ENCODE measurements around the gene LAMA2. TPM values are rescaled to one million over a fixed set of nuclear protein-coding genes. Genes with fewer than 3 reads are reported as not detected.

LAMA2 gene
- total RNA-seq, 1 experiment from 2014 or later, result 4.2 TPM

- Histone ChIP-seq H3K4me1 (ENCODE audit: insufficient read depth, low read length) (peaks cover 5% of the 10 kb centered on the region; the same call in 1 of the 2 replicates), H4K5ac (ENCODE audit: insufficient read length, low read depth, low read length) (no peak overlapping the region), H4K91ac (ENCODE audit: insufficient read length, low read depth, low read length) (no peak overlapping the region), H2BK120ac (ENCODE audit: low read depth, low read length, poor library complexity, severe bottlenecking) (no peak overlapping the region), H3K23ac (ENCODE audit: insufficient read length, low read depth, low read length) (no peak overlapping the region), H4K8ac (replicated peaks; ENCODE audit: insufficient read length, low read depth, low read length) (no peak overlapping the region), H4K20me1 (ENCODE audit: control insufficient read depth, insufficient read depth, insufficient read length) (no peaks in the 10 kb centered on the region), H3K27ac (ENCODE audit: insufficient read length, low read depth, low read length) (no peak overlapping the region), H3K9me3 (ENCODE audit: control insufficient read depth, low read depth, low read length) (no peaks in the 10 kb centered on the region), H2BK20ac (ENCODE audit: low read depth, low read length, poor library complexity, severe bottlenecking) (peak overlapping the region; percentile 75), H3K4me2 (ENCODE audit: insufficient read depth, insufficient read length, low read length) (no peak overlapping the region), H3K56ac (ENCODE audit: insufficient read length, low read depth, low read length) (no peak overlapping the region), H3K79me1 (ENCODE audit: insufficient read depth, low read depth, low read length, poor library complexity, severe bottlenecking) (no peaks in the 10 kb centered on the region), H3K27me3 (ENCODE audit: insufficient read depth, low read length) (no peaks in the 10 kb centered on the region), H2AK5ac (ENCODE audit: insufficient read length, low read length) (no peak overlapping the region), H3K23me2 (ENCODE audit: insufficient read length, low read depth, low read length, poor library complexity, severe bottlenecking) (no peaks in the 10 kb centered on the region), H2AFZ (ENCODE audit: low read length) (no peak overlapping the region), H3K79me2 (ENCODE audit: insufficient read depth, low read length) (no peaks in the 10 kb centered on the region), H3T11ph (ENCODE audit: low read length) (peak overlapping the region; percentile 29), H2BK5ac (ENCODE audit: insufficient read length, low read length) (no peak overlapping the region), H2BK12ac (ENCODE audit: insufficient read length, low read depth, low read length) (no peak overlapping the region), H3K9ac (ENCODE audit: extremely low read depth, insufficient read length, low read length) (no peak overlapping the region), H3K14ac (ENCODE audit: insufficient read depth, low read length) (no peak overlapping the region), H3K18ac (ENCODE audit: insufficient read length, low read depth, low read length) (no peak overlapping the region), H3K4ac (ENCODE audit: low read depth, low read length) (no peak overlapping the region), H2BK15ac (ENCODE audit: low read depth, low read length) (no peak overlapping the region)
- H3K27me3 Mint-ChIP-seq (ENCODE audit: low read depth), result no peaks in the 10 kb centered on the region
- WGBS (ENCODE audit: extremely low coverage, insufficient read length, low lambda C conversion rate), result no CpG with 5 or more reads among the region's 4 CpGs
- H3K4me1 Mint-ChIP-seq, result peaks cover 17 to 18% of the 10 kb centered on the region in 2 experiments
- DNase-seq, result no peak
- no peaks in the 10 kb centered on the region for H3K36me3 Mint-ChIP-seq (ENCODE audit: insufficient read depth in 1 of 3, low read depth in 3 of 3)
- no peak overlapping the region for H3K4me3 Mint-ChIP-seq
- H3K27ac Mint-ChIP-seq, result peak overlapping the region in 2 of 3 experiments; percentile 51 to 77; a peak in 3 of 7 replicates
- TF ChIP-seq CTCF (conservative IDR thresholded peaks at IDR 0.05), result no peak
- no peaks in the 10 kb centered on the region for H3K9me3 Mint-ChIP-seq
Measured at GRCh38 chr6:128847431-128848210, 35.3 kb upstream of the LAMA2 start.
